ENCODE measurements around the gene SIK3.

The SIK3 gene

DNA sequence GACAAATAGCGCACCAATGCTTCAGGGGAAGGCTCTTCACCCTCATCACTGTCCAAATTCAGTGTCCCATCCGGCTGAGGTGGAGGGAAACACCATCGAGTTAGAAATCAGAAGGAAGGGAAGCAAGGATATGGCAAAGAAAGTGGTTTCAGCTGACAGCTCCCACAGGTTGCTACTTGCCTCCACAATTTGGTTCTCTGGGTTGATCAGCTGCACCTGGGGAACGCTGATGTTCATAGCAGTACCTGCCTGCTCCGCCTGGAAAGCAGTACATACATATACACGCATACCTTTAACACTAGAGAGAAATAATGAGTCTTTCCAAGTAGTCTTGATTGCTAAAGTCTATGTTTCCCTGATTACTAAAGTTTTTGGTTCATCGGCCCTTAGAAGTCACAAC is 223.0 kb downstream of the SIK3 start:
- no peak overlapping the region for H3K4me3 Mint-ChIP-seq
- H3K27ac Mint-ChIP-seq = no peak overlapping the region
- H3K36me3 Mint-ChIP-seq = peaks cover 19% of the 10 kb centered on the region
- H3K4me1 Mint-ChIP-seq (ENCODE audit: low read depth) = no peaks in the 10 kb centered on the region
- no peaks in the 10 kb centered on the region for H3K27me3 Mint-ChIP-seq
- H3K9me3 Mint-ChIP-seq (ENCODE audit: low read depth) = no peaks in the 10 kb centered on the region

DNA sequence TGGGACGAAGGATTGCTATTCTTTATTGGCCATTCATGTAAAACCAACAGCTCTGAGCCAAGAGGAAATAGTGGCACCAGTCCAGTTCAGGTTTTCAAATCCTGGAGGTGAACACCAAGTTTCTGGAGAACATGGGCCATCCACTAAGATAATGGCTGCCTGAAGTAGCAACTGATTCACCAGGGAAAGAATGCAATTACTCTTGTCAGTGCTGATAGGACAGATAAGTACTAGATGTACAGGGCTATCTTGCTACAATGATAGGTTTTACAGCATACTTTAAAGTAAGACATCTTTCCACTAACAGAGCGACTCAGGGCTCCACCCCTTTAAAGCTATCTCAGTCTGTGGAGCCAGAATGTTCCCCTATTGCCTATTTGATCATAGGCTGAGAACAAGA is 224.0 kb downstream of the SIK3 start:
- no peaks in the 10 kb centered on the region for H3K27me3 Mint-ChIP-seq
- H3K4me3 Mint-ChIP-seq = no peak overlapping the region
- H3K36me3 Mint-ChIP-seq = peaks cover 19% of the 10 kb centered on the region
- H3K4me1 Mint-ChIP-seq (ENCODE audit: low read depth) = no peaks in the 10 kb centered on the region
- no peaks in the 10 kb centered on the region for H3K9me3 Mint-ChIP-seq (ENCODE audit: low read depth)
- H3K27ac Mint-ChIP-seq = no peak overlapping the region

DNA sequence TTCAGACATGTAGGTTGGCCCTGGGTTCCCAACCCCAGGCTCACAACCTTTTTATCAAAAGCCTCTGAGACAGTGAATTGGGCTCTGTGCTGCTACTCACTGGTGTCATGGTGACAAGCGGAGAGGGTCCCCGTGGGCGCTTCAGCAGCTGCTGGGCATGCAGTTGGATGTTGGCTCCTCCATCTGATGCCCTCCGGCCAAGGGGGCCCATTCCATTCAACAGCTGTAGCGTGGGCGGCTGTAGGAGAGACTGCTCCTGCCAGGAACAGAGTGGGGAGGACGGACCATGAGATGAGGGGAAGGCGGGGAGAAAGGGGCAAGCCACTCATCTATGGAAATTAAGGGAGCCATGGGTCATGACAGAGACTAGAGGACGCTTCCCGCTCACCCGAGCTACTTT is 224.8 kb downstream of the SIK3 start:
- Mint-ChIP-seq H3K27me3 (no peaks in the 10 kb centered on the region), H3K4me3 (no peak overlapping the region), H3K4me1 (ENCODE audit: low read depth) (no peaks in the 10 kb centered on the region), H3K36me3 (peaks cover 22% of the 10 kb centered on the region), H3K9me3 (ENCODE audit: low read depth) (no peaks in the 10 kb centered on the region), H3K27ac (no peak overlapping the region)

DNA sequence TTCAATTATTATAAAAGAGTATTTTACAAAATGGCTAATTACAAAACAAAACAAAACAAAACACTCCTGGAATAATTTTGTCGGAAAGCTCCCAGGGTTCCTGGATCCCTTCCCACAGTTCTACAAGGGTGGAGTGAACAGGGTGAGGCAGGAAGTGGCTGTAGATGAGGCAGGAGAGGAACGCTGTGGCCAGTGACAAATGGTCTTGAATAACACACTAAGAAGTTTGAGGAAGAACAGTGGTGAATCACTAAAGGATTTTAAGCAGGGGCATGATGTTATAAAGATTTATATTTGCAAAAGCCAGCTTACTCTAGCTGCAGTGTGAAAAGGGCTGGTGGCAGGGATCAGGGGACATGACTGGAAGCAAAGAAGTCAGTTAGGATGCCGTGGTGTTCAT is 227.0 kb downstream of the SIK3 start:
- H3K27me3 Mint-ChIP-seq = no peaks in the 10 kb centered on the region
- H3K4me1 Mint-ChIP-seq (ENCODE audit: low read depth) = no peaks in the 10 kb centered on the region
- H3K4me3 Mint-ChIP-seq = no peak overlapping the region
- no peaks in the 10 kb centered on the region for H3K9me3 Mint-ChIP-seq (ENCODE audit: low read depth)
- H3K27ac Mint-ChIP-seq = no peak overlapping the region
- peaks cover 33% of the 10 kb centered on the region for H3K36me3 Mint-ChIP-seq

DNA sequence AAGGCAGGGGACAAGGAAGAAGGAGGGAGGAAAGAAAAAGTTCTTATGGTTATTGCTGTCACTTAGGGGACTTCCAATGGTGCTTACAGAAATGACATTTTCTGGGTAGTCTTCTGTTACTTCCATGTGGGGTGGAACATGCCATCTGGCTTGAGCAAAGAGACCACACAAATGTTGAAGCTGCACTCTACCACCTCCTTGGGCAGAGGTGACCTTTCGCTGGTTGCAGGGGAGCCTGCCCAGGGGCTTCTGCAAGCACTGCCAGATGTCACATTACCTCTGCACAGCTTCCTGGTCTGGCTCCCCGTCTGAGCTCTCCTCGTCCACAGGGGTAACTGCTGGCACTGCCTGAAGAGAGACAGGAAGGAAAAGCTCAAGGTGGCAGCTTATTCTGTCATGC is 228.2 kb downstream of the SIK3 start:
- H3K4me1 Mint-ChIP-seq (ENCODE audit: low read depth) = no peaks in the 10 kb centered on the region
- H3K27ac Mint-ChIP-seq = no peak overlapping the region
- H3K36me3 Mint-ChIP-seq = peaks cover 35% of the 10 kb centered on the region
- H3K9me3 Mint-ChIP-seq (ENCODE audit: low read depth) = no peaks in the 10 kb centered on the region
- H3K27me3 Mint-ChIP-seq = no peaks in the 10 kb centered on the region
- H3K4me3 Mint-ChIP-seq = no peak overlapping the region

DNA sequence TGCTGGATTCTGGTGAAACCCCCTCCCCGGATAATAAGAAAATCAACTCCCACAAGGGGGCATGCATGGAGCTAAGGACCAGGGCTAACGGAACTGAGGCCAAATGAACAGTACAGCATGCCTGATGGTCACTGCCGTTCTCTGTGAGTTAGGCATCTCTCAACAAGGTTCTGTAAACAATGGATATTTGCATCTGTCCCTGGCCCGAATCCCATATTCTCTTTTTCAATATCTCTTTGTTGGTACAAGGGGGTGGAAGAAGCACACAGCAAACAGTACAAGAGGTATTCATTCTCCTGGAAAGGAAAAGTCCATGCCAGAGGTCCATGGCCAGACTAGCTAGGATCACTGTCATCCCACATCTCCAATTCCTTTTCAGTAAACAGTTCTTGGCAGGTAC is 228.6 kb downstream of the SIK3 start:
- H3K27ac Mint-ChIP-seq = no peak overlapping the region

DNA sequence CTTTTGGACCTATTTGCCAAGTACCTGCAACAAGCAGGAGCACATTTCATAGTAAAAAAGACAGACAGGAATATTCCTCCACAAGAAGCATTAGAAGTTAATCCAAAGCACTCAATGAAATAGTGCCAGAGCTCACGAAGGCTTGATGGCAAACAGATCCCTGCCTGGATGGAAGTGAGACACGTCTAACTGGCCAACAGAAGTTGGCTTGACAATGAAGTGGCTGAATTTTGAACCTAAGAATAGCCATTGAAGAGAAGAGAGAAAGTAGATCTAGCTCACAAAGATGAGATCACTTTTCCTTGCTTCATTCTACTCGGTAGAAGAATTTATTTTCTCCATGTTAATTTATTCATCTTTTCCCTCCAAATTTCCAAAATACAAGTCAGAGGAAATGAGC is 230.2 kb downstream of the SIK3 start:
- Mint-ChIP-seq H3K9me3 (ENCODE audit: low read depth) (no peaks in the 10 kb centered on the region), H3K4me3 (no peak overlapping the region), H3K36me3 (peaks cover 27% of the 10 kb centered on the region)

More for the DNA sequence above, 228.6 kb downstream of the SIK3 start:
- peaks cover 32% of the 10 kb centered on the region for H3K36me3 Mint-ChIP-seq
- H3K4me3 Mint-ChIP-seq = no peak overlapping the region
- H3K27me3 Mint-ChIP-seq = no peaks in the 10 kb centered on the region
- H3K9me3 Mint-ChIP-seq (ENCODE audit: low read depth) = no peaks in the 10 kb centered on the region
- no peaks in the 10 kb centered on the region for H3K4me1 Mint-ChIP-seq (ENCODE audit: low read depth)

DNA sequence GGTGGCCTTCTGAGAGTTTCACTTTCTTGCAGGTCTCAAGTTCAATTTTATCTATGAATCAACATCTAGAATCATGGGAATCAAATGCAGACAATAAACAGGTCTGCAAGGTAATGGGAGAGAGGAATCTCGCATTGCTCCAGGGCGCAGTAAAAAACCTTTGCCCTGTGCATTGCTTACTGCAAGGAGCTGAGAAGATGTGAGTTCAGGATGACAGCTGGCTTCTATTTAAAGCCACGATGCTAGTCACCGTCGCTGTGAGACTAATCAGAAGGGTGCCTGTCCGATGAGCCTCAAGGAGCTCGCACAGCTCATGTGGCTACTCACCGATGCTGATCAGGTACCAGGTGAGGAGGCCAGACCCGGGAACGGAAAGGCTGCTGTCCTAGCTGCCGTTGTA is 230.6 kb downstream of the SIK3 start:
- H3K27ac Mint-ChIP-seq = no peak overlapping the region
- H3K36me3 Mint-ChIP-seq = peaks cover 24% of the 10 kb centered on the region
- no peaks in the 10 kb centered on the region for H3K4me1 Mint-ChIP-seq (ENCODE audit: low read depth)
- H3K9me3 Mint-ChIP-seq (ENCODE audit: low read depth) = no peaks in the 10 kb centered on the region
- H3K4me3 Mint-ChIP-seq = no peak overlapping the region
- no peaks in the 10 kb centered on the region for H3K27me3 Mint-ChIP-seq

More for the DNA sequence above, 230.2 kb downstream of the SIK3 start:
- H3K27ac Mint-ChIP-seq = no peak overlapping the region
- H3K4me1 Mint-ChIP-seq (ENCODE audit: low read depth) = no peaks in the 10 kb centered on the region
- H3K27me3 Mint-ChIP-seq = no peaks in the 10 kb centered on the region

DNA sequence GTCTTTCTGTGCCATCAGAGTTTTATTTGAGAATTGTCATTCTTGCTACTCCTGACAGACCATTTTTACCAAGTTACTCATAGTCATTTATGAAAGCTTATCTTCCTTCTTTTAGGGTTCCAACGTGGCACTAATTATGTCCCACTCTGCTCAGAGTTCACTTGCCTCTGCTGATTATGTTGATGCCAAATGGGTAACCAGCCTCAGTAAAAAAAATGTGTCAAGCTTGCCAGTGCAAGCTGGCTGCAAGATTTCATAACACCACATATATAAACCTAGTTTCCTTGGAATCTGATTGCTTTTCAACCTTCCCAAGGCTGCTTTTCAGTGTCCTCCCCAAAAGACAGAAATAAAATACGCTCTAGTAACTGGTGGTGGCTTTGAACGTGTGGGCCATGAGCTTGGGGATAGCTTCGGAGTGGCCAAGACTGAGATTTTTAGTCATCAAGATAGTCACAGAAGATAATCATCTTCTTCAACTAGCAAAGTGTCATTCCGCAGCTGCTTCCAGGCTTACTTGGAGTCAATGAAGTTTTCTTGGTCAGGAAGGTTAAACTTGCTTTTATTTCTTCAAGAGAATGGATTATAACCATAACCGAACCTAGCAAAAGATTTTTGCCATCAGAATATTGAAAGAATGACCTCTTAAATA is 231.3 kb downstream of the SIK3 start:
- Mint-ChIP-seq H3K9me3 (ENCODE audit: low read depth) (no peaks in the 10 kb centered on the region), H3K36me3 (peaks cover 23% of the 10 kb centered on the region), H3K27me3 (no peaks in the 10 kb centered on the region), H3K4me3 (no peak overlapping the region), H3K27ac (no peak overlapping the region), H3K4me1 (ENCODE audit: low read depth) (no peaks in the 10 kb centered on the region)

DNA sequence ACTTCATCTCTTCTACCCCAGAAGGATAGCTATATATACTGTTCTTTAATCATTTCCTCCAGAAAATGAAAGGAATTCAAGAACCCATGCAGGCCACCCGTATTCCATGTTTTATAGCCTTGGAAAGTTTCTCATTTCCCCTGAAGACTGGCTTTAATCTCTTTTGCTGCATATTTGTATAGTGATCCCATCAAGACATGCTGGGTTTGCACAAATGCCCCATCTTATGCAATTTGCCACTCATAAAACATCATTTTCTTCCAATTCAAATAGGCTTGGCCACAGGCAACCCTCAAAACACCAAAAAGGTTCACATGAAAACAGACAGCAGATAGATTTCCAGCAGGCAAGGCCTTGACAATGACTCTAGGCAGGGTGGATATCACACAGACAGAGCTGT is 232.5 kb downstream of the SIK3 start:
- Mint-ChIP-seq H3K27ac (no peak overlapping the region), H3K4me1 (ENCODE audit: low read depth) (no peaks in the 10 kb centered on the region), H3K4me3 (no peak overlapping the region), H3K36me3 (peaks cover 27% of the 10 kb centered on the region), H3K27me3 (no peaks in the 10 kb centered on the region), H3K9me3 (ENCODE audit: low read depth) (no peaks in the 10 kb centered on the region)

DNA sequence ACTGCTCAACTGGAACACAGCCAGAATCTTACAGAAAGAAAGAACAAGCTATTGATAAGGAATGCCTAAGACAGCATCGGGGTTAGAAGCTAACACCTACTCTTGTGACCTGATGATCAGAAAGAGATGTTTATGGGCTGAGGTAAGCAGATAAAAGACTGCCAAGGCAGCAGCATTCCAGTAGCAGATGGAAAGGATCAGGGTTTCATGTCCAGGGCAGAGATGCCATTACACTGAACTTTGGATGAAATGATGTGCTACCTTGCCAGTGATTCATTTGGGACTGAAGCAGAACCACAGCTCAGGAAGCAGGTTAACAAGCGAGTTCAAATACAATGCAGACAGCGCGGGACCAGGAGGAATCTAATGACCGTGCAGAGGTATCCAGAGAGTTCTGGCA is 233.7 kb downstream of the SIK3 start:
- Mint-ChIP-seq H3K36me3 (peaks cover 28% of the 10 kb centered on the region), H3K9me3 (ENCODE audit: low read depth) (no peaks in the 10 kb centered on the region)

DNA sequence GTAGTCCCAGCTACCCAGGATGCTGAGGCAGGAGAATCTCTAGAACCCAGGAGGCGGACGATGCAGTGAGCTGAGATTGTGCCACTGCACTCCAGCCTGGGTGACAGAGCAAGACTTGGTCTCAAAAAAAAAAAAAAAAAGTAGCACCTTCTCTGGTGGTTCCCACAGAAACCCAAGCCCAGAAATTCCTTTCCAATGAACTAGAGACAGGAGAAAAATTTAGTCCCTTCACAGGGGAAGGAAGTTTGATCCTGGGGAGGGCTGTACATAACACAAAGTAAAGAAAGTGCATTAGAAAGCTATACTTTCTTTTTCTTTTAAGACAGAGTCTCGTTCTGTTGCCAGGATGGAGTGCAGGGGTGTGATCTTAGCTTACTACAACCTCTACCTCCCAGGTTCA is 235.3 kb downstream of the SIK3 start:
- Mint-ChIP-seq H3K4me3 (no peak overlapping the region), H3K27ac (no peak overlapping the region), H3K36me3 (peaks cover 25% of the 10 kb centered on the region), H3K27me3 (no peaks in the 10 kb centered on the region), H3K4me1 (ENCODE audit: low read depth) (no peaks in the 10 kb centered on the region), H3K9me3 (ENCODE audit: low read depth) (no peaks in the 10 kb centered on the region)

More for the DNA sequence above, 233.7 kb downstream of the SIK3 start:
- H3K4me1 Mint-ChIP-seq (ENCODE audit: low read depth) = no peaks in the 10 kb centered on the region
- H3K27ac Mint-ChIP-seq = no peak overlapping the region
- no peaks in the 10 kb centered on the region for H3K27me3 Mint-ChIP-seq
- no peak overlapping the region for H3K4me3 Mint-ChIP-seq

DNA sequence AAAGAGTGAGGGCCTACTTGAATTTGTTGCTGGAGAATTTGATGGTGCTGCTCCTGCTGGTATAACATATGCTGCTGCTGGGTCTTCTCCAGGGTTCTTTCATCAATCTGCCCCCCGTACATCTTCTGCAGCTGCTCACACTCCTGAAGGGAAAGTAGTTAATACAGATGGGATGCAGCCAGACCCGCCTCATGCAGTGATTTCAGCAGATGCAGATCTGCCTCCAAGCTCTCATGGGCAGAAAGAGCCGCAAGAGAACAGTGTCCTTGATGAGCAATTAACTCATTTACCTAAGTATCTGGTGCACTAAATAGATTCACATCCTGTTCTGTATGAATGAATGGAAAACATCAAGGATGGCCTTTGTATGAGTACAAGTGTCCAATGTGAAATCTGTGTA is 236.0 kb downstream of the SIK3 start:
- H3K36me3 Mint-ChIP-seq = peaks cover 23% of the 10 kb centered on the region
- no peaks in the 10 kb centered on the region for H3K9me3 Mint-ChIP-seq (ENCODE audit: low read depth)
- no peak overlapping the region for H3K27ac Mint-ChIP-seq
- no peaks in the 10 kb centered on the region for H3K27me3 Mint-ChIP-seq
- H3K4me1 Mint-ChIP-seq (ENCODE audit: low read depth) = peaks cover 3% of the 10 kb centered on the region
- no peak overlapping the region for H3K4me3 Mint-ChIP-seq

DNA sequence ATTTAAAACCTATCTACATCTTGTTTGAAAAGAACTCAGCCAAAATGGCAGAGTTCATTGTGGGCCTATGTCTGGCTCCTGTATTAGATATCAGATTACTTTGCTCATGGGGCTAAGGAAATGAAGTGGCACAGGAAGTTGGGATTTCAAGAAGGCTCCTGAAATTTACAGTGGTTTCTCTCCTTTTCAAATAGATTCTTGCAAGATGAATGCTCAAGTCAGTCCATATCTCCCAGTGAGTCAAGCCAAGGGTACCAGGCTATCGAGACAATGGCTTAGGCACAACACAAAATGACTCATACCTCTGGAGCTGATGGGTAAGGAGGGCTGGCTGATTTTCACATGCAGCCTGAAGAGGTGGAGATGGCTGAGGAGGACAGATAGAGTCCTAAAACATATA is 236.7 kb downstream of the SIK3 start:
- no peak overlapping the region for H3K27ac Mint-ChIP-seq
- no peaks in the 10 kb centered on the region for H3K27me3 Mint-ChIP-seq
- no peak overlapping the region for H3K4me3 Mint-ChIP-seq
- H3K4me1 Mint-ChIP-seq (ENCODE audit: low read depth) = peaks cover 9% of the 10 kb centered on the region
- H3K36me3 Mint-ChIP-seq = peaks cover 22% of the 10 kb centered on the region
- no peaks in the 10 kb centered on the region for H3K9me3 Mint-ChIP-seq (ENCODE audit: low read depth)

DNA sequence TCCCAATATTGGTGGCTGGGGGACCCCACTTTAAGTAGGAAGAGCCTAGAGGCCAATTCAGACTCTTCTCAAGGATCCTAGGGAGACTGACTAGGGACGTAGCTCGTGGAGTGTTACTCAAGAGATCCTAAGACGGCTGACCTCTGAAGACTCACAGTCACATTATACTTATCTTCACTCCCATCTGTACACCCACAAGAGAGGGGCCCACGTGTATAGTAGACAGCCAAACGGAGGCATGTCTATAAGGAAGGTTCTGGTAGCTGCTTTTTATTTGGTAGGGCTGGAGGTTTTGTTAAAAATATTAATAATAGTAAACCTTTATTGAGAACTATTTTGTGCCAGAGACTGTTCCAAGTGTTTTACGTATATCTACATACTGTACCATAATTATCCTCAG is 237.9 kb downstream of the SIK3 start:
- Mint-ChIP-seq H3K4me3 (no peak overlapping the region), H3K27ac (no peak overlapping the region), H3K9me3 (ENCODE audit: low read depth) (no peaks in the 10 kb centered on the region), H3K27me3 (no peaks in the 10 kb centered on the region), H3K36me3 (peaks cover 17% of the 10 kb centered on the region), H3K4me1 (ENCODE audit: low read depth) (peaks cover 20% of the 10 kb centered on the region)

DNA sequence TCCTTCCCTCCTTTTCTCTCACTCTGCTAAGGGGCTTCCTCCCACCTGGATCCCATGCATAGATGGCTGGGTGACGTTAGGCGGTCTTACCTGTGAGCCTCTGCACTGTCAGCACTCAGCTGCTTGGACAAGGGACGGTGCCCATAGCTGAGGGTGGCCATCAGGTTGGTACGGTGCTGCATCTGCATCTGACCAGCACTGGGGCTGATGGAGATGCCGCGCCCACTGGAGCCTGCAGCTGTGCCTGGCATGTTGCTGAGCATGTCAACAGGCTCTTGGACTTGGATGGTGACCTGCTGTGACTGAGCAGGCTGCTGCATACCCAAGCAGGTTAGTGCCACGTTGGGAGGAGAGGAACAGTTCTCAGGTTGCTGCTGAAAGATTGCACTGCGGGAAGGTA is 239.1 kb downstream of the SIK3 start:
- H3K27me3 Mint-ChIP-seq = no peaks in the 10 kb centered on the region
- H3K4me1 Mint-ChIP-seq (ENCODE audit: low read depth) = peaks cover 28% of the 10 kb centered on the region
- peaks cover 17% of the 10 kb centered on the region for H3K36me3 Mint-ChIP-seq
- no peaks in the 10 kb centered on the region for H3K9me3 Mint-ChIP-seq (ENCODE audit: low read depth)
- no peak overlapping the region for H3K4me3 Mint-ChIP-seq
- no peak overlapping the region for H3K27ac Mint-ChIP-seq
